Measurements from ENCODE around the gene WDR36.

Gene WDR36

DNA sequence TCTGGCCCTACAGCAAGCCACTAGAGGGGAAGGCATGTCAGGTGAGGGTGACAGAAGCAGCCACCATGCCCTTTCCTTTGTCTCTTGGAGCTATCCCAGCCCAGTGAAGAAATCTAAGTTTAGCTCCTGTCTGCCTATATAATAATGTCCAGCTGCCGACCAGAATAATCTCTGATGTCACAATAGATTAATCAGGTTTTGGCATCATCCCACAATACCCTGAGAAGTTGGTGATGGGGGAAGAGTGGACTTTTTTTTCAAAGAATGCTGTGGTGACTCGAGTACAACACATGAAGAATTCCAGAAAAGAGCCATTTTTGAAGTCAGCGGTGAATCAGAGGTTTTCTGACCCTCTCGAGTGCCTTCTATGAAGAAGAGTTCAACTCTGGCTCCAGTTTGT, 22.3 kb upstream of the WDR36 start:
- DNase-seq (ENCODE audit: insufficient read length, low spot score): no peak
- TF ChIP-seq POU2F2 (IDR thresholded peaks at IDR 0.05; ENCODE audit: low read depth, low read length): no peak
- TF ChIP-seq SPI1 (IDR thresholded peaks at IDR 0.05; ENCODE audit: low read depth, low read length): no peak
- no peak for TF ChIP-seq POLR2AphosphoS5 (IDR thresholded peaks at IDR 0.05; ENCODE audit: low read depth, low read length)
- no peak for TF ChIP-seq PAX5 (IDR thresholded peaks at IDR 0.05; ENCODE audit: insufficient read depth, low read length, severe bottlenecking)
- TF ChIP-seq TAF1 (IDR thresholded peaks at IDR 0.05; ENCODE audit: low read depth, low read length): no peak
- TF ChIP-seq POLR2A (IDR thresholded peaks at IDR 0.05; ENCODE audit: low read depth, low read length): no peak

DNA sequence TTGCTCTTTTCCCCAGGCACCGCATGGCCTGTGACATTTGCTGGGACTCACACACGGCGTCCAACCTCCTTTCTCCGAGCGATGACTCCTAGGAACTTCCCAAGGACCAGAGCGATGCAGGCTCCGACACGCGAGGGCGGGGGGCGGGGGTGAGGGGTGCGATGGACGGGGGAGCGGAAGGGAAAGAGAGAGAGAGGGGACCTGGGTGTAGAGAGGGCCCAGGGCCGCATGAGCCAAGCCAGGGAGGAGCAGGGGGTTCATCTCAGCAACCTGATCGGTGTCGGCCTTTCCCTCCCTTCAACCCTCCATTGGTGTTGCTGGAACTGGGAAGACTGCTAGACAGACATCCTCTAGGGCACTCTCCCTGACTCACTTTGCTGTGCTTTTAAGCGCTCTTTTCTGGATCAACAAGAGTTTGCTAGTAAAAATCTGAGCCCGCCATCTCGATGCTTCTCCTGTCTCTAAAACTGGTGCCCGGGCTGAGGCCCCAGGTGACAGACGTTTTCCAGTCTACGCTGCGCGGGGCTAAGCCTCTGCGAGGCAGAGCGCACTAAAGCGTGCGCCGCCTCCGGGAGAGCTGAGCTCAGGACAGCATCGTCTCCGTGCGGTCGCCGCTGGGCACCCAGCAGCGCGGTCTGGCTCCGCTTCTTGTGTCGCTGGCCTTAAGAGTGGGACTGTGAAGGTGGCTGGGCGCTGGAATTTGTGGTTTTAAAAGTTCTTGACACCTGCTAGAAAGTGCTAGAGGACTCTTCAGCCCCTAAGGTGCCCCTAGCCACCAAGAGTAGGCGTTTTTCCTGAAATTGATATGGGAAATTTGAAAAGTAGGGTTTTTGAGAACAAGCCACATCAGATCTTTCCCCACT, 21.6 kb upstream of the WDR36 start:
- TF ChIP-seq PAX5 (IDR thresholded peaks at IDR 0.05; ENCODE audit: insufficient read depth, low read length, severe bottlenecking) (no peak), TAF1 (IDR thresholded peaks at IDR 0.05; ENCODE audit: low read depth, low read length) (no peak), POLR2AphosphoS5 (IDR thresholded peaks at IDR 0.05; ENCODE audit: low read depth, low read length) (no peak), POU2F2 (IDR thresholded peaks at IDR 0.05; ENCODE audit: low read depth, low read length) (no peak), POLR2A (IDR thresholded peaks at IDR 0.05; ENCODE audit: low read depth, low read length) (no peak), SPI1 (IDR thresholded peaks at IDR 0.05; ENCODE audit: low read depth, low read length) (no peak)
- DNase-seq (ENCODE audit: insufficient read length, low spot score) (no peak), FAIRE-seq (no peak)

More for the DNA sequence above, 22.3 kb upstream of the WDR36 start:
- no peak for FAIRE-seq

DNA sequence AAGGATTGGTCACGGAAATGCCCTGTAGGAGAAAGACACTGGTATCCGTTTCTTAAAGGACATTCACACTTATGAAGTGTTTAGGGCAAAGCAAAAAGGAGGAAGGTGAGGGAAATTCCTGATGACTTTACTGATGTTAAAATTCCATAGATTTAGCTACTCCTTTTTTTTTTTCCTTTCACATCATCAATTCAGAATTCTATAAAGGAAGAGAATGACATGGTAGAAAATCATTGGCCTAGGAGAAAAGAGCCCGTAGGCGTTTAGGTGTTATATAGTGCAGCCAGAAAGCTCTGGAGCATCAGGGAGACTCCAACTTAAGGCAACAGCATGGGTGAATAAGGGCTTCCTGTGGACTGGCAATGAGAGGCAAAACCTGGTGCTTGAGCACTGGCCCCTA, 20.7 kb upstream of the WDR36 start, which contains the start of gene TSLP:
Gene TSLP, plus strand, starts transcription at position 301 of the 400 bp plus-strand sequence. CDS start 178 bp downstream, outside the sequence.
- no peak for DNase-seq (ENCODE audit: insufficient read length, low spot score)
- TF ChIP-seq POU2F2 (IDR thresholded peaks at IDR 0.05; ENCODE audit: low read depth, low read length) (no peak), POLR2A (IDR thresholded peaks at IDR 0.05; ENCODE audit: low read depth, low read length) (no peak), SPI1 (IDR thresholded peaks at IDR 0.05; ENCODE audit: low read depth, low read length) (no peak), PAX5 (IDR thresholded peaks at IDR 0.05; ENCODE audit: insufficient read depth, low read length, severe bottlenecking) (no peak), TAF1 (IDR thresholded peaks at IDR 0.05; ENCODE audit: low read depth, low read length) (no peak), POLR2AphosphoS5 (IDR thresholded peaks at IDR 0.05; ENCODE audit: low read depth, low read length) (no peak)
- no peak for FAIRE-seq

DNA sequence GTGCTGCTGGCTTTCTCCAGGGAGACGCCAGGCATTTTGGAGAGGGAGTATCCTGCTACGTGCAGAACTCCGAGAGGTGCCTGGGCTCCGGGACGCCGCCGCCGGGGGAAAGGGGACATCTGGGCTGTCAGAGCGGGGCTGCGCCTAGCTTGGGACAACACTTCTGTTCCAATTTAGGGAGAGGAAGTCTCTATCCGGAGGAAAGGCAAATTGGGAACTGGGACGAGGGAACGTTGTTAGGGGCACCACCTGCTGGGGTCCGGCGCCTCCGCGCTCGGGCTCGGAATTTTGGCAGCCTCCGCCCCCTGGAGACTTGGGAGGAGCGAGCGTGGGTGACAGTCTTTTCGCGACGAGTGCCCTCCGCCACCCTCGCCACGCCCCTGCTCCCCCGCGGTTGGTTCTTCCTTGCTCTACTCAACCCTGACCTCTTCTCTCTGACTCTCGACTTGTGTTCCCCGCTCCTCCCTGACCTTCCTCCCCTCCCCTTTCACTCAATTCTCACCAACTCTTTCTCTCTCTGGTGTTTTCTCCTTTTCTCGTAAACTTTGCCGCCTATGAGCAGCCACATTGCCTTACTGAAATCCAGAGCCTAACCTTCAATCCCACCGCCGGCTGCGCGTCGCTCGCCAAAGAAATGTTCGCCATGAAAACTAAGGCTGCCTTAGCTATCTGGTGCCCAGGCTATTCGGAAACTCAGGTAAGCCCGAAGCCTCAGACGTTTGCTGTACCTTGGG, 19.0 kb upstream of the WDR36 start:
- no peak for DNase-seq (ENCODE audit: insufficient read length, low spot score)
- peak; percentile 71 for FAIRE-seq
- no peak for TF ChIP-seq TAF1 (IDR thresholded peaks at IDR 0.05; ENCODE audit: low read depth, low read length)
- peak; percentile 25 for TF ChIP-seq PAX5 (IDR thresholded peaks at IDR 0.05; ENCODE audit: insufficient read depth, low read length, severe bottlenecking)

DNA sequence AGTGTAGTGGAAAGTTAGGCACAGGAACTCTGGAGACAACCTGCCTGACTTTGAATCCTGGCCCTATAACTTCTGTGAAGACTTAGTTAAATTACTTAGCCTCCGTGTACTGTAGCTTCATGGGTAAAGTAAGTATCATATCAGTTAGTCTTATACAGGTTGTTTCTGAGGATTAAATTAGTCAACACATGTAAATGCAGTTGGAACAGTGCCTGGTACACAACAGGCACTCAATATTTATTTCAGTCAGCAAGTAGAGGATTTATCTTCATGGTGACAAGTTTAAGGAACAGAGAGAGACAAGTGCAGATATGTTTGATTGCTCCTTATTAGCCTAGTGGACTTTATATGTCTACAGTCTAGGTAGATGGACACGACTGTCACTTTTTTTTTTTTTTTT, 17.9 kb upstream of the WDR36 start:
- TF ChIP-seq PAX5 (IDR thresholded peaks at IDR 0.05; ENCODE audit: insufficient read depth, low read length, severe bottlenecking): no peak
- no peak for TF ChIP-seq POLR2AphosphoS5 (IDR thresholded peaks at IDR 0.05; ENCODE audit: low read depth, low read length)
- no peak for TF ChIP-seq SPI1 (IDR thresholded peaks at IDR 0.05; ENCODE audit: low read depth, low read length)
- TF ChIP-seq TAF1 (IDR thresholded peaks at IDR 0.05; ENCODE audit: low read depth, low read length): no peak
- no peak for TF ChIP-seq POLR2A (IDR thresholded peaks at IDR 0.05; ENCODE audit: low read depth, low read length)
- no peak for TF ChIP-seq POU2F2 (IDR thresholded peaks at IDR 0.05; ENCODE audit: low read depth, low read length)
- FAIRE-seq (peak; percentile 35), DNase-seq (ENCODE audit: insufficient read length, low spot score) (no peak)

DNA sequence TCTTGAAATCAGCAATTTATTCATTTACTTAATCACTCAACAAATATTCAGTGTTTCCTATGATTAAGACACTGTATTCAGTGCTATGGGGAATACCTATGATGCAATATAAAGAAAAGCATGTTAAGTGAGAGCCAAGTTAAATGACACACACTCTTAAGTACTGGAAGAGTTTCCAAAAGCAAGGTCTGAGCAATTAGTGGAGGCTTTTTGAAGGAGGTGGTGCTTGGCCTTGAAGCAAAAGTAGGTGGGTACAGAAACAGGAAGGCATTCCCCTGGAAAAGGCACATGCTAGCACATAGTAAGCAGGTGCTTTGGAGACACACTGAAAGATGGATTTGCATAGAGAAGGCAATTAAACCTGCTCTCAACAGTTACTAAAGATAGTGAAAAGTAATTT, 16.6 kb upstream of the WDR36 start:
- FAIRE-seq: no peak
- TF ChIP-seq SPI1 (IDR thresholded peaks at IDR 0.05; ENCODE audit: low read depth, low read length) (no peak), TAF1 (IDR thresholded peaks at IDR 0.05; ENCODE audit: low read depth, low read length) (no peak), PAX5 (IDR thresholded peaks at IDR 0.05; ENCODE audit: insufficient read depth, low read length, severe bottlenecking) (no peak), POU2F2 (IDR thresholded peaks at IDR 0.05; ENCODE audit: low read depth, low read length) (no peak), POLR2A (IDR thresholded peaks at IDR 0.05; ENCODE audit: low read depth, low read length) (no peak), POLR2AphosphoS5 (IDR thresholded peaks at IDR 0.05; ENCODE audit: low read depth, low read length) (no peak)
- no peak for DNase-seq (ENCODE audit: insufficient read length, low spot score)

DNA sequence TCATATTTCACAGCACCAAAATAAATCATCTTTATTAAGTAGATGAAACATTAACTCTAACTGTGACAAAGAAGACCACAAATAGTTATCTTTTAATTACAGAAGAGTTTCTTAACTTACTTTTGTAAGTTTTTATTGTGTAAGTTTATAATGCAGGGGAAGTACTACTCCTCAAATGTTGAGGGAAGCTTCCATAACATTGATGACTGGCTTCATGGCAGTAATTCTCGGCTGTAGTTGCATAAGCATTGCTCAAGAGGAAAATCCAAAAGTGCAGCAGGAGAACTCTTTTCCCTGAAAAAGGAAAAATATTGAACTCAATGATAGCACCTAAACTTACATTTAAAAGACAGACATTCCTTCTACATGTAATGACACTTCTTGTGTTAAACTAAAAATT, 16.1 kb upstream of the WDR36 start:
- FAIRE-seq: no peak
- TF ChIP-seq POLR2A (IDR thresholded peaks at IDR 0.05; ENCODE audit: low read depth, low read length): no peak
- DNase-seq (ENCODE audit: insufficient read length, low spot score): no peak

DNA sequence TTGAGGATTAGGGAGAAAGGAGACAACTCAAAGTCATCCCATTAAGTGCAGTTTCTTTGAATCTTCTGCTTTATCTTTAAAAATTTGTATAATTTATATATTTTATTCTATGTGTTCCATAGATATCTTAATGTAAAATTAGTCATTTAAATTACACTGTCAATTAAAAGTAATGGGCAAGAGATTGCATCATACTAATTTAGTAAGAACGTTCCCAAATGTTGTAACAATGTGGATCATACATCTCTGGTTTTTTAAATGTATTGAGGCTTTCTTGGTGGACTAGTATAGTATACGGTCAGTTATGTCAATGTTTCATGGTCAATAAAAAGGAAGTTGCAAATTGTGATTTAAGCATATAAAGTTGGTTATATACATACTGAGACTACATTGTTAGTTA, 14.5 kb upstream of the WDR36 start:
- FAIRE-seq (no peak), DNase-seq (ENCODE audit: insufficient read length, low spot score) (no peak)
- TF ChIP-seq POU2F2 (IDR thresholded peaks at IDR 0.05; ENCODE audit: low read depth, low read length) (no peak), POLR2AphosphoS5 (IDR thresholded peaks at IDR 0.05; ENCODE audit: low read depth, low read length) (no peak), SPI1 (IDR thresholded peaks at IDR 0.05; ENCODE audit: low read depth, low read length) (no peak), TAF1 (IDR thresholded peaks at IDR 0.05; ENCODE audit: low read depth, low read length) (no peak), PAX5 (IDR thresholded peaks at IDR 0.05; ENCODE audit: insufficient read depth, low read length, severe bottlenecking) (no peak), POLR2A (IDR thresholded peaks at IDR 0.05; ENCODE audit: low read depth, low read length) (no peak)

DNA sequence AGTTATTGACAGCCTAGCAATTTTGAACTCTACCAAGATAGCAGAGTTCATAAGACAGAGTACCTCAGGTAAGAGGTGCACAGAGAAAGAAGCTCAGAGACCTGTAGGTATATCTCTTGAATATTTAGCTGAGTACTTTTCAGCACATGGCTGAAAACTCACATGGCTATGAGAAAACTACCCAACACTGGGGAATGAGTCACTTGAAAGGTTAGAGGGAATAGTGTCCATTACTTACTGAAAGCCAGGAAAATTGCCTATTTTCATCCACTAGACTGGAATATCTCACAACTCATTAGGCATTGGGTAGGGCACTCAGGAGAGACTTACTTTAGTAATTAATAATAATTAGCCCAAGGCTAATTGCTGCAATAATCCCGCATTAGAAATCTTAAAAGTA, 12.3 kb upstream of the WDR36 start:
- DNase-seq (ENCODE audit: insufficient read length, low spot score) (no peak), FAIRE-seq (no peak)
- TF ChIP-seq POLR2AphosphoS5 (IDR thresholded peaks at IDR 0.05; ENCODE audit: low read depth, low read length) (no peak), TAF1 (IDR thresholded peaks at IDR 0.05; ENCODE audit: low read depth, low read length) (no peak), PAX5 (IDR thresholded peaks at IDR 0.05; ENCODE audit: insufficient read depth, low read length, severe bottlenecking) (no peak), POLR2A (IDR thresholded peaks at IDR 0.05; ENCODE audit: low read depth, low read length) (no peak), POU2F2 (IDR thresholded peaks at IDR 0.05; ENCODE audit: low read depth, low read length) (no peak), SPI1 (IDR thresholded peaks at IDR 0.05; ENCODE audit: low read depth, low read length) (no peak)

Measured in GM12891 (cell line).